ENCODE measurements around the gene YIPF3. TPM values are rescaled to one million over a fixed set of nuclear protein-coding genes. Genes with fewer than 3 reads are reported as not detected.
"Not testable (repeated sequence)": the region's sequence is repeated elsewhere in the genome, so short reads cannot be mapped to it uniquely, and the experiment has no call there.

The YIPF3 gene
- total RNA-seq, result 103 TPM
- long read RNA-seq, transcript YIPF3-202 (9 exons, 1,576 nt), result major isoform, 114 of 137 reads
- long read RNA-seq, partial matches to known transcripts, result 10 of 137 reads
- long read RNA-seq, other reads (novel, unspliced or antisense), result 11 of 137 reads

- intact Hi-C loops (cut with DNase I), result no loop called here
- peak; percentile 96 to 98 for ATAC-seq
- TF ChIP-seq CTCF (IDR thresholded peaks at IDR 0.05), result no peak
- peaks cover 70% of the 10 kb centered on the region for H3K36me3 ChIP-seq
- peaks cover 45% of the 10 kb centered on the region for H3K4me1 ChIP-seq
- no peaks in the 10 kb centered on the region for H3K27me3 ChIP-seq (ENCODE audit: low read depth)
- H3K27ac ChIP-seq, result peak within 1 kb of the TSS; percentile 91
- no peaks in the 10 kb centered on the region for H3K9me3 ChIP-seq
- peak within 1 kb of the TSS; percentile 97 for H3K4me3 ChIP-seq
- peak; percentile 98 for DNase-seq
Observed at GRCh38 chr6:43516697-43517504, at the start of gene YIPF3, which contains the start of gene POLR1C. YIPF3 (minus strand) TSS chr6:43516926; CDS start chr6:43516807, 119 bp downstream. POLR1C (plus strand) TSS chr6:43517089; CDS start chr6:43517110, 21 bp downstream.

GRCh38 chr6:43559328-43559727, 42.6 kb upstream of the YIPF3 start:
- peaks cover 99% of the 10 kb centered on the region for H3K36me3 ChIP-seq

GRCh38 chr6:43557620-43558019, 40.9 kb upstream of the YIPF3 start:
- H3K9me3 ChIP-seq; H3K4me1 ChIP-seq; intact Hi-C loops (cut with DNase I); DNase-seq; H3K27ac ChIP-seq; ATAC-seq; H3K4me3 ChIP-seq; H3K27me3 ChIP-seq (ENCODE audit: low read depth): not testable (repeated sequence)
- H3K36me3 ChIP-seq, result peaks cover 99% of the 10 kb centered on the region

More at GRCh38 chr6:43559328-43559727, 42.6 kb upstream of the YIPF3 start:
- no peak overlapping the region for H3K27ac ChIP-seq
- no peak overlapping the region for H3K4me3 ChIP-seq
- ATAC-seq (no peak), DNase-seq (no peak)
- no peaks in the 10 kb centered on the region for H3K27me3 ChIP-seq (ENCODE audit: low read depth)
- no peaks in the 10 kb centered on the region for H3K4me1 ChIP-seq
- intact Hi-C loops (cut with DNase I), result no loop called here
- TF ChIP-seq CTCF (IDR thresholded peaks at IDR 0.05), result no peak
- H3K9me3 ChIP-seq, result no peaks in the 10 kb centered on the region

GRCh38 chr6:43547222-43547621, 30.5 kb upstream of the YIPF3 start:
- DNase-seq (no peak), ATAC-seq (no peak)
- H3K4me3 ChIP-seq, result no peak overlapping the region
- H3K27me3 ChIP-seq (ENCODE audit: low read depth), result no peaks in the 10 kb centered on the region
- no peaks in the 10 kb centered on the region for H3K4me1 ChIP-seq
- no peaks in the 10 kb centered on the region for H3K9me3 ChIP-seq
- no peak overlapping the region for H3K27ac ChIP-seq
- H3K36me3 ChIP-seq, result peaks cover 100% of the 10 kb centered on the region
- TF ChIP-seq CTCF (IDR thresholded peaks at IDR 0.05), result no peak
- intact Hi-C loops (cut with DNase I), result no loop called here

GRCh38 chr6:43544461-43544860, 27.7 kb upstream of the YIPF3 start:
- no peak overlapping the region for H3K4me3 ChIP-seq
- H3K9me3 ChIP-seq, result no peaks in the 10 kb centered on the region

More at GRCh38 chr6:43544461-43544860, 27.7 kb upstream of the YIPF3 start:
- DNase-seq, result no peak
- H3K27me3 ChIP-seq (ENCODE audit: low read depth), result no peaks in the 10 kb centered on the region
- no peak for TF ChIP-seq CTCF (IDR thresholded peaks at IDR 0.05)
- no peak overlapping the region for H3K27ac ChIP-seq
- no peak for ATAC-seq
- no peaks in the 10 kb centered on the region for H3K4me1 ChIP-seq
- intact Hi-C loops (cut with DNase I), result no loop called here
- H3K36me3 ChIP-seq, result peaks cover 99% of the 10 kb centered on the region

All from lower lobe of right lung (tissue), 2 donors.